Kidney epithelial cell (primary cell): ENCODE measurements around the gene MCOLN2. TPM values are rescaled to one million over a fixed set of nuclear protein-coding genes. Genes with fewer than 3 reads are reported as not detected.

ENCODE experiments used
- DNase-seq: peaks from one replicate; pipeline ENCODE4 v3.0.0-alpha.2; 2010; ENCODE audit warnings: low read depth
- H3K27me3 ChIP-seq: 2 replicates; pipeline ENCODE4 v1.6.0; 2011; ENCODE audit warnings: low read length; ENCODE audit not compliant: control insufficient read depth, insufficient read depth
- H3K36me3 ChIP-seq: 2 replicates; pipeline ENCODE4 v1.5.1; 2011; ENCODE audit warnings: low read length; ENCODE audit not compliant: control insufficient read depth, insufficient read depth
- H3K4me3 ChIP-seq: 2 replicates; pipeline ENCODE4 v1.5.1; 2011; ENCODE audit warnings: low read depth, mild to moderate bottlenecking, control low read depth, low read length
- total RNA-seq: library from RNA; depleted of rRNA; stranded (reverse); fragments of >200 nt; gene quantifications from 2 replicates; pipeline ENCODE4 v1.2.3, GENCODE V29; 2015
- TF ChIP-seq, protein P1 (sequence below): IDR thresholded peaks from 2 replicates; pipeline ENCODE4 v1.5.1; 2011; ENCODE audit warnings: mild to moderate bottlenecking, moderate library complexity, low read length, control low read depth, inconsistent platforms; ENCODE audit not compliant: insufficient read depth, poor library complexity, severe bottlenecking

MCOLN2 gene
- total RNA-seq, result 0.46 and 0.55 TPM in 2 replicates

DNA sequence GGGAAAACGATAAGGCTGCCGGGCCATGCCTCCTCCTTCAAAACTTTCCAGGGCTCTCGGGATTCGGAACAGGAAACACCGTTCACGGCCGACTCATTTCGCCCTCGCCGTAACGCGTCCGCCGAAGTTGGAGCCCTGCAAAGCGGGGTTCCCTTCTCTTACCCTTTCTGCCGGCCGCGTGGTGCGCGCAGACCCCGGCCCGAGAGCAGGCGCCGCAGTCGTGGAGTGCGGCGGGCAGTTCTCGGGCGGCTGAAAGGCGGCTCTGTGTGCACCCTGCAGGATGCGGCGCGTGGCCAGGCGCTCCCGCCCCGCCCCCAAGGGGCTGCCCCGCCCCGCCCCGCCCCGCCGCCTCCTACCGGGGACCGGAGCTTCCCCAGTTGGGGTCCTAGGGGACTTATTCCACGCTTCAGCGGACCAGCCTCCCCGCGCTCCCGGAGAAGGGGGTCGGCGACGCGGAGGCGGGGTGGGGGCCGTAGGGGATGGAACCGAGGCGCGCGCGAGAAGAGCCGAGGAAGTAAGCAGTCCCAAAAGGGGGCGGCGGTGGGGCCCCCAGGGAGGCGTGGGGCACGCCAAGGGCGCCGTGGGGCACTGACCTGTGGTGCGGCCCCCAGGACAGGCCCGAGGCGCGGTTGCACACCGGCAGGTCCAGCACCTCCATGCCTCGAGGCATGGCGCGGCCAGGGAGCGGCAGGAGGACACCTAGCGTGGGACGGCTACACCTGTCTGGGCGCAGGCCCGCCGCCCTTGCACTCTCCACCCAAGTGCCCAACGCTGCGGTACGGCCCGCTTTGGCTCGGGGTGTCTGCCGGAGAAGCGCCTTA lies at the start of gene MCOLN2:
MCOLN2 (minus strand) TSS at position 268 of the 821 bp plus-strand sequence; CDS start at position 27, 241 bp downstream.
- Histone ChIP-seq H3K36me3 (no peaks in the 10 kb centered on the region), H3K27me3 (peaks cover 18% of the 10 kb centered on the region), H3K4me3 (peak within 1 kb of the TSS; percentile 56)
- DNase-seq, result no peak
- TF ChIP-seq, protein P1, sequence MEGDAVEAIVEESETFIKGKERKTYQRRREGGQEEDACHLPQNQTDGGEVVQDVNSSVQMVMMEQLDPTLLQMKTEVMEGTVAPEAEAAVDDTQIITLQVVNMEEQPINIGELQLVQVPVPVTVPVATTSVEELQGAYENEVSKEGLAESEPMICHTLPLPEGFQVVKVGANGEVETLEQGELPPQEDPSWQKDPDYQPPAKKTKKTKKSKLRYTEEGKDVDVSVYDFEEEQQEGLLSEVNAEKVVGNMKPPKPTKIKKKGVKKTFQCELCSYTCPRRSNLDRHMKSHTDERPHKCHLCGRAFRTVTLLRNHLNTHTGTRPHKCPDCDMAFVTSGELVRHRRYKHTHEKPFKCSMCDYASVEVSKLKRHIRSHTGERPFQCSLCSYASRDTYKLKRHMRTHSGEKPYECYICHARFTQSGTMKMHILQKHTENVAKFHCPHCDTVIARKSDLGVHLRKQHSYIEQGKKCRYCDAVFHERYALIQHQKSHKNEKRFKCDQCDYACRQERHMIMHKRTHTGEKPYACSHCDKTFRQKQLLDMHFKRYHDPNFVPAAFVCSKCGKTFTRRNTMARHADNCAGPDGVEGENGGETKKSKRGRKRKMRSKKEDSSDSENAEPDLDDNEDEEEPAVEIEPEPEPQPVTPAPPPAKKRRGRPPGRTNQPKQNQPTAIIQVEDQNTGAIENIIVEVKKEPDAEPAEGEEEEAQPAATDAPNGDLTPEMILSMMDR, result no peak

DNA sequence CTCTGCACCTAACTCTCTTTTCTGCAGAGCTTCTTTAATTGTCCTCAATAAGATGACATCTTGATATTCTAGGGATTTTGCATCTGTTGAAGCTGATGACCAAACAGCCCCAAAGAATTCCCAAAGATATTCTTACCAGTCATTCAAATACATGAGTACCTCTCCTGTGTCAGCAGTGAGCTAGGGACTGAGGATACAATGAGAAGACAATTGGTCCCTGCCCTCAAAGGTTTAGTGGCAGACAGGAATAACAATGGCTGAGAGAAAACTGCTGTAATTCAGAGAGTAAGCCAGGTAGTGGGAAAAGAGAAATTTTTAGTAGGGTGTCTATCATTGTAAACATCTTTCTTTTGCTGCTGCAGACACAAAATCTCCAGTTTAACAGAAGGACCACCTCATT lies 45.5 kb upstream of the MCOLN2 start:
- Histone ChIP-seq H3K36me3 (no peaks in the 10 kb centered on the region), H3K27me3 (no peaks in the 10 kb centered on the region), H3K4me3 (no peak overlapping the region)
- no peak for DNase-seq
- TF ChIP-seq, protein P1, result no peak

DNA sequence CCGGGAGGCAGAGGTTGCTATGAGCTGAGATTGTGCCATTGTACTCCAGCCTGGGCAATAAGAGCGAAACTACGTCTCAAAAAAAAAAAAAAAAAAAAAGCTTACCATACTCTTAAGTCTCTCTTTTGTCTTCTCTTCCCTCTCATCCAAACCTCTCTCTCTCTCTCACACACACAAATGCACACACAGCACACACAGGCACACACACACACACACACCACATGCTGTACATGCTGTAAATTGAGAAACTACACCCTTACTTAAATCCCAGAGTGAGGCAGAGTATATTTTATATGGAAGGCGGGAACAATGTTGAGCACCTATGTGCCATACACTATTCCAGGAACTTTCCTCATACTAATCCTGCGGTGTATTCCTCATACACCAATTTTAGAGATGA lies 44.9 kb upstream of the MCOLN2 start:
- no peak for DNase-seq
- Histone ChIP-seq H3K27me3 (no peaks in the 10 kb centered on the region), H3K36me3 (no peaks in the 10 kb centered on the region), H3K4me3 (no peak overlapping the region)
- TF ChIP-seq, protein P1, result no peak

- Histone ChIP-seq H3K4me3 (no peak overlapping the region), H3K36me3 (no peaks in the 10 kb centered on the region), H3K27me3 (no peaks in the 10 kb centered on the region)
- TF ChIP-seq, protein P1, result no peak
- no peak for DNase-seq
Measured at GRCh38 chr1:85033221-85033620, 36.3 kb upstream of the MCOLN2 start.

DNA sequence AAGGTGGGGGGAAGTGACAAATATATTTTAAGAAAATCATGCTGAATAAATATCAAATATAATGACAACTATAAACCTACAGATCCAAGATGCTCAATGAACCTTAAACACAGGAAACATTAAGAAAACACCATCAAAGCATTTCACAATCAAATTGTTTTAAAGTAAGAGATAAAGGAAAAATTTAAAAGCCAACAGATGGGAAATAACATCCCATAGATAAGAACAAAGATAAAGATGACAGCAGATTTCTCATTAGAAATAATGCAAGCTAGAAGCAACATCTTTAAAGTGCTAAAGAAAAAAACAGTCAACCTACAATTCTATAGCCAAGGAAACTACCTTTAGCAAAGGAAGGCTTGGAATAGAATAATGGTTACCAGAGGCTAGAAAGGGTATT lies 33.6 kb upstream of the MCOLN2 start:
- Histone ChIP-seq H3K36me3 (no peaks in the 10 kb centered on the region), H3K27me3 (no peaks in the 10 kb centered on the region), H3K4me3 (no peak overlapping the region)
- TF ChIP-seq, protein P1, result no peak
- no peak for DNase-seq

- Histone ChIP-seq H3K36me3 (no peaks in the 10 kb centered on the region), H3K4me3 (no peak overlapping the region), H3K27me3 (no peaks in the 10 kb centered on the region)
- TF ChIP-seq, protein P1, result no peak
- DNase-seq, result no peak
Measured at GRCh38 chr1:85028151-85028550, 31.2 kb upstream of the MCOLN2 start.
